SK-N-SH treated with all-trans-retinoic acid at 6 μM for 48 hours (cell line): ENCODE data around the gene TCTN1.

Experiments used
- ATAC-seq: fragments of 200-7000 bp; cut with Tn5 transposase; 3 replicates; pipeline ENCODE4 v1.9.1; 2020; ENCODE audit warnings: mild to moderate bottlenecking, moderate library complexity
- ARNTL ChIP-seq: fragments of 450-650 bp; formaldehyde crosslinking; IDR thresholded peaks from 2 replicates; pipeline ENCODE4 v1.5.0; 2020; ENCODE audit warnings: low read depth, mild to moderate bottlenecking, moderate library complexity, borderline replicate concordance
- BACH2 ChIP-seq: fragments of 250-450 bp; sonication (Bioruptor Pico); IDR thresholded peaks from 2 replicates; pipeline ENCODE4 v1.9.0; 2021; ENCODE audit warnings: mild to moderate bottlenecking, borderline replicate concordance
- CSDC2 ChIP-seq: fragments of 250-450 bp; sonication (Bioruptor Pico); IDR thresholded peaks from 2 replicates; pipeline ENCODE4 v1.5.0; 2020; ENCODE audit warnings: mild to moderate bottlenecking, moderate library complexity
- CSRNP3 ChIP-seq: fragments of 250-450 bp; sonication (Bioruptor Pico); IDR thresholded peaks from 2 replicates; pipeline ENCODE4 v1.5.1; 2021; ENCODE audit warnings: mild to moderate bottlenecking, moderate library complexity
- GLIS3 ChIP-seq: fragments of 250-450 bp; sonication (Bioruptor Pico); IDR thresholded peaks from 2 replicates; pipeline ENCODE4 v1.5.0; 2020; ENCODE audit warnings: mild to moderate bottlenecking, moderate library complexity
- ISL1 ChIP-seq: fragments of 250-450 bp; sonication (Bioruptor Pico); IDR thresholded peaks from 2 replicates; pipeline ENCODE4 v2.1.2; 2022; ENCODE audit warnings: mild to moderate bottlenecking, moderate library complexity
- OSR1 ChIP-seq: fragments of 250-450 bp; sonication (Bioruptor Pico); IDR thresholded peaks from 2 replicates; pipeline ENCODE4 v1.8.0; 2022; ENCODE audit warnings: moderate library complexity, mild to moderate bottlenecking, inconsistent platforms
- PATZ1 ChIP-seq: fragments of 250-450 bp; sonication (Bioruptor Pico); IDR thresholded peaks from 2 replicates; pipeline ENCODE4 v1.8.0; 2020; ENCODE audit warnings: mild to moderate bottlenecking, moderate library complexity, borderline replicate concordance
- PPARA ChIP-seq: fragments of 250-450 bp; sonication (Bioruptor Pico); IDR thresholded peaks from 2 replicates; pipeline ENCODE4 v1.5.0; 2020; ENCODE audit warnings: mild to moderate bottlenecking, borderline replicate concordance
- RARB ChIP-seq: fragments of 250-450 bp; sonication (Bioruptor Pico); IDR thresholded peaks from 2 replicates; pipeline ENCODE4 v1.8.0; 2021; ENCODE audit warnings: mild to moderate bottlenecking, moderate library complexity
- SNAI2 ChIP-seq: fragments of 250-450 bp; sonication (Bioruptor Pico); IDR thresholded peaks from 2 replicates; pipeline ENCODE4 v1.5.0; 2020; ENCODE audit warnings: mild to moderate bottlenecking, moderate library complexity
- TCF4 ChIP-seq: fragments of 250-450 bp; sonication (Bioruptor Pico); IDR thresholded peaks from 2 replicates; pipeline ENCODE4 v1.8.0; 2021; ENCODE audit warnings: mild to moderate bottlenecking, moderate library complexity, borderline replicate concordance
- TOX ChIP-seq: fragments of 250-450 bp; sonication (Bioruptor Pico); IDR thresholded peaks from 2 replicates; pipeline ENCODE4 v1.8.0; 2021; ENCODE audit warnings: mild to moderate bottlenecking, moderate library complexity, borderline replicate concordance
- ZC3H10 ChIP-seq: fragments of 250-450 bp; sonication (Bioruptor Pico); IDR thresholded peaks from 2 replicates; pipeline ENCODE4 v1.5.1; 2021; ENCODE audit warnings: mild to moderate bottlenecking, moderate library complexity
- ZFP3 ChIP-seq: fragments of 250-450 bp; sonication (Bioruptor Pico); IDR thresholded peaks from 2 replicates; pipeline ENCODE4 v1.5.0; 2020; ENCODE audit warnings: mild to moderate bottlenecking, moderate library complexity
- ZFP30 ChIP-seq: fragments of 450-650 bp; formaldehyde crosslinking; IDR thresholded peaks from 2 replicates; pipeline ENCODE4 v1.5.0; 2022; ENCODE audit warnings: mild to moderate bottlenecking, moderate library complexity
- ZNF565 ChIP-seq: fragments of 450-650 bp; formaldehyde crosslinking; conservative IDR thresholded peaks from 2 replicates; pipeline ENCODE4 v1.5.0; 2020; ENCODE audit warnings: low read depth, mild to moderate bottlenecking, moderate library complexity
- ZNF70 ChIP-seq: fragments of 450-650 bp; formaldehyde crosslinking; IDR thresholded peaks from 2 replicates; pipeline ENCODE4 v1.5.0; 2020; ENCODE audit warnings: mild to moderate bottlenecking, moderate library complexity
- ZNF8 ChIP-seq: fragments of 450-650 bp; formaldehyde crosslinking; IDR thresholded peaks from 2 replicates; pipeline ENCODE4 v1.5.0; 2020; ENCODE audit warnings: mild to moderate bottlenecking, moderate library complexity
- TF ChIP-seq, protein P1 (sequence below): fragments of 250-450 bp; sonication (Bioruptor Pico); IDR thresholded peaks from 2 replicates; pipeline ENCODE4 v1.5.1; 2020; ENCODE audit warnings: low read depth, mild to moderate bottlenecking, moderate library complexity

Gene TCTN1

DNA sequence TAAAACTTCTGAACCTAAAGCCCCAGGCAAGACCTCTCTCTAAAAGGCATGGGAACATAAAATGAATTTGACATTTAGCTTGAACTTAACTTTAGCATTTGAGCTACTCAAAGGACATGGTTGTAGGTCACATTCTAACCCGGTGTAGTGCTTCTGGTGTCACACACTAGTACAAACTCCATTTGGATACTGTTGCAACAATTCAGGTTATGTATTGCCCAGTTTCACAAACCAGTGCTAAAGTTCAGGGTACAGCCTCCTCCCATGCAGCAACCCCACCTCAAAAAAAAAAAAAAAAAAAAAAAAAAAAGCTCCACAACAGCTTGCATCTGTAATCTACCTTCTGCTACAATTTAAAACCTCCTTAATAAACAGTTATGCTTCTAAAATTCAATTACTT, 38.6 kb upstream of the TCTN1 start:
- no peak for ATAC-seq
- TF ChIP-seq OSR1 (CRISPR knock-in tag): no peak
- TF ChIP-seq GLIS3: no peak
- TF ChIP-seq ZNF8 (CRISPR knock-in tag): no peak
- TF ChIP-seq ZFP3 (CRISPR knock-in tag): no peak
- no peak for TF ChIP-seq ZNF565
- no peak for TF ChIP-seq ISL1 (CRISPR knock-in tag)
- TF ChIP-seq PATZ1 (CRISPR knock-in tag): no peak
- no peak for TF ChIP-seq BACH2 (CRISPR knock-in tag)

DNA sequence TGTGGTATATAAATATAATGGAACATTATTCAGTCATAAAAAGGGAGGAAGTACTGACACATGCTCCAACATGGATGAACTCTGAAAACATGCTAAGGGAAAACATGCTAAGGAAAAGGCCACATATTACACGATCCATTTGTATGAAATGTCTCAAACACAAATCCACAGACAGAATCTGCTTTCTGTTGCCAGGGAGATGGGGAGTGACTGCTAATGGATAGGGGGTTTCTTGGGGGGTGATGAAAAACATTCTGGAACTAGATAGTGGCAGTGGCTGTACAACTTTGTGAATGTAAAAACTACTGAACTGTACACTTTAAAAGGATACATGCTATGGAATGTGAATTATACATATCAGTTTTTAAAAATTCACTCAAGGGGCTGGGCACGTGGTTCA, 37.4 kb upstream of the TCTN1 start:
- no peak for ATAC-seq

GRCh38 chr12:110577864-110578693, 35.9 kb upstream of the TCTN1 start:
- peak; percentile 50 for ATAC-seq
- no peak for TF ChIP-seq ISL1 (CRISPR knock-in tag)
- TF ChIP-seq ZNF8 (CRISPR knock-in tag): no peak
- no peak for TF ChIP-seq TCF4 (CRISPR knock-in tag)
- no peak for TF ChIP-seq CSDC2 (CRISPR knock-in tag)
- no peak for TF ChIP-seq PATZ1 (CRISPR knock-in tag)
- TF ChIP-seq ZC3H10 (CRISPR knock-in tag): no peak
- TF ChIP-seq ZNF70 (CRISPR knock-in tag): no peak
- TF ChIP-seq OSR1 (CRISPR knock-in tag): no peak
- no peak for TF ChIP-seq CSRNP3 (CRISPR knock-in tag)
- no peak for TF ChIP-seq ZFP30
- TF ChIP-seq ARNTL (CRISPR knock-in tag): no peak
- TF ChIP-seq SNAI2: no peak
- TF ChIP-seq ZNF565: no peak
- TF ChIP-seq ZFP3 (CRISPR knock-in tag): no peak
- TF ChIP-seq PPARA: no peak
- no peak for TF ChIP-seq GLIS3
- TF ChIP-seq BACH2 (CRISPR knock-in tag): no peak
- TF ChIP-seq TOX (CRISPR knock-in tag): no peak

More for the DNA sequence above, 37.4 kb upstream of the TCTN1 start:
- TF ChIP-seq, protein P1, sequence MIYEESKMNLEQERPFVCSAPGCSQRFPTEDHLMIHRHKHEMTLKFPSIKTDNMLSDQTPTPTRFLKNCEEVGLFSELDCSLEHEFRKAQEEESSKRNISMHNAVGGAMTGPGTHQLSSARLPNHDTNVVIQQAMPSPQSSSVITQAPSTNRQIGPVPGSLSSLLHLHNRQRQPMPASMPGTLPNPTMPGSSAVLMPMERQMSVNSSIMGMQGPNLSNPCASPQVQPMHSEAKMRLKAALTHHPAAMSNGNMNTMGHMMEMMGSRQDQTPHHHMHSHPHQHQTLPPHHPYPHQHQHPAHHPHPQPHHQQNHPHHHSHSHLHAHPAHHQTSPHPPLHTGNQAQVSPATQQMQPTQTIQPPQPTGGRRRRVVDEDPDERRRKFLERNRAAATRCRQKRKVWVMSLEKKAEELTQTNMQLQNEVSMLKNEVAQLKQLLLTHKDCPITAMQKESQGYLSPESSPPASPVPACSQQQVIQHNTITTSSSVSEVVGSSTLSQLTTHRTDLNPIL (CRISPR knock-in tag): no peak
- TF ChIP-seq BACH2 (CRISPR knock-in tag) (no peak), TCF4 (CRISPR knock-in tag) (no peak), GLIS3 (no peak), CSDC2 (CRISPR knock-in tag) (no peak), CSRNP3 (CRISPR knock-in tag) (no peak), RARB (CRISPR knock-in tag) (no peak)
